NCI-H1105 treated with DMSO at 0.1 percent for 48 hours (cell line): ENCODE measurements around the gene IL33.

Experiments used
- DNase-seq: peaks from one replicate; lab custom pipeline; 2025; lab: John Stamatoyannopoulos, UW

Gene IL33

GRCh38 chr9:6216951-6217350 is 1.3 kb downstream of the IL33 start:
- DNase-seq, result no peak

- no peak for DNase-seq
Measured at GRCh38 chr9:6218099-6218502, 2.5 kb downstream of the IL33 start.

- no peak for DNase-seq
Measured at GRCh38 chr9:6219040-6219439, 3.4 kb downstream of the IL33 start.

- DNase-seq, result no peak
Measured at GRCh38 chr9:6219981-6220380, 4.4 kb downstream of the IL33 start.

- no peak for DNase-seq
Measured at GRCh38 chr9:6224393-6225154, 9.0 kb downstream of the IL33 start.

- no peak for DNase-seq
Measured at GRCh38 chr9:6226696-6227095, 11.1 kb downstream of the IL33 start.

- no peak for DNase-seq
Measured at GRCh38 chr9:6229186-6229585, 13.6 kb downstream of the IL33 start.

- no peak for DNase-seq
Measured at GRCh38 chr9:6229619-6230018, 14.0 kb downstream of the IL33 start.

- no peak for DNase-seq
Measured at GRCh38 chr9:6230037-6230780, 14.6 kb downstream of the IL33 start.

- no peak for DNase-seq
Measured at GRCh38 chr9:6232336-6232945, 16.8 kb downstream of the IL33 start.

GRCh38 chr9:6234014-6234413 is 18.4 kb downstream of the IL33 start:
- no peak for DNase-seq

GRCh38 chr9:6237267-6237666 is 21.7 kb downstream of the IL33 start:
- no peak for DNase-seq

- no peak for DNase-seq
Measured at GRCh38 chr9:6239048-6239461, 23.4 kb downstream of the IL33 start.

GRCh38 chr9:6239694-6240093 is 24.1 kb downstream of the IL33 start:
- DNase-seq, result no peak

- no peak for DNase-seq
Measured at GRCh38 chr9:6243746-6244145, 28.1 kb downstream of the IL33 start.

GRCh38 chr9:6247266-6247665 is 31.7 kb downstream of the IL33 start:
- DNase-seq, result no peak

GRCh38 chr9:6268826-6269397 is 53.3 kb downstream of the IL33 start:
- DNase-seq, result no peak

- no peak for DNase-seq
Measured at GRCh38 chr9:6270896-6271295, 55.3 kb downstream of the IL33 start.

- DNase-seq, result no peak
Measured at GRCh38 chr9:6271508-6272228, 56.1 kb downstream of the IL33 start.

GRCh38 chr9:6272229-6272598 is 56.6 kb downstream of the IL33 start:
- DNase-seq, result no peak

GRCh38 chr9:6277417-6277816 is 61.8 kb downstream of the IL33 start:
- no peak for DNase-seq

GRCh38 chr9:6301858-6302257 is 86.3 kb downstream of the IL33 start:
- DNase-seq, result no peak
